Erythroblast (primary cell): ENCODE data around the gene CHD5.

Source experiments
- GATA1 ChIP-seq: IDR thresholded peaks from 2 replicates; pipeline ENCODE4 v1.6.1; 2011; ENCODE audit warnings: low read depth, mild to moderate bottlenecking, control low read depth, low read length, moderate library complexity
- POLR2A ChIP-seq: IDR thresholded peaks from 2 replicates; pipeline ENCODE4 v1.6.1; 2011; ENCODE audit warnings: mild to moderate bottlenecking, low read length

- TF ChIP-seq POLR2A (no peak), GATA1 (no peak)
Observed at GRCh38 chr1:6166221-6166620, 13.9 kb downstream of the CHD5 start.
